ENCODE measurements around the gene RBP3. TPM values are rescaled to one million over a fixed set of nuclear protein-coding genes. Genes with fewer than 3 reads are reported as not detected.

The RBP3 gene
- total and polyA plus RNA-seq, 2 of the 4 experiments (the other 2 are of a cell fraction), result not detected

- no peak overlapping the region for H3K56ac ChIP-seq (ENCODE audit: extremely low read depth, insufficient read depth, low read length)
- no peak overlapping the region for H2BK20ac ChIP-seq (ENCODE audit: low read depth, low read length)
- no peaks in the 10 kb centered on the region for H3K79me1 ChIP-seq (ENCODE audit: low read depth in 1 of 2, low read length in 2 of 2)
- H3K36me3 ChIP-seq (ENCODE audit: control insufficient read depth, insufficient read depth, low read length), result no peaks in the 10 kb centered on the region
- in situ Hi-C loops (cut with MboI; ENCODE audit: low sequenced_read_pairs), result loop anchor here (25.0 kb wide), 1 partner anchor 863 kb away; no protein-coding TSS in a partner anchor
- no peak overlapping the region for H3K23ac ChIP-seq (ENCODE audit: low read depth, low read length)
- no peak overlapping the region for H2AFZ ChIP-seq (replicated peaks; ENCODE audit: low read length, poor library complexity)
- peaks cover 18% of the 10 kb centered on the region for H3K4me1 ChIP-seq (ENCODE audit: control insufficient read depth, insufficient read depth, low read length)
- TF ChIP-seq CTCF (conservative IDR thresholded peaks at IDR 0.05; ENCODE audit: low read depth, low read length) (no peak), MAFK (IDR thresholded peaks at IDR 0.05; ENCODE audit: low read depth, low read length) (no peak)
- H3K27me3 ChIP-seq (ENCODE audit: control insufficient read depth, insufficient read depth, low read length), result peaks cover 8% of the 10 kb centered on the region
- no CpG with 5 or more reads among the region's 3 CpGs for WGBS, 2 experiments (ENCODE audit: extremely low coverage in 2 of 2, insufficient read length in 1 of 2)
- peaks cover 2% of the 10 kb centered on the region; the same call in 1 of the 2 replicates for H3K9me3 ChIP-seq (ENCODE audit: control insufficient read depth, insufficient read depth, low read length)
- no TSS peak for BruUV-seq (replicated peaks)
- no peak overlapping the region for H3K18ac ChIP-seq (ENCODE audit: low read depth, low read length)
- dilution Hi-C loops (cut with HindIII; ENCODE audit: low sequenced_read_pairs, unreplicated experiment), result no loop called here
- no peak overlapping the region for H4K8ac ChIP-seq (ENCODE audit: low read depth in 2 of 2, low read length in 2 of 2)
- ATAC-seq (ENCODE audit: low read depth), result no peak
- intact Hi-C loops (cut with micrococcal nuclease), result no loop called here
- CTCF ChIA-PET, result no interaction called here
- H3K4ac ChIP-seq (ENCODE audit: low read depth, low read length), result no peak overlapping the region
- H2AK9ac ChIP-seq (replicated peaks; ENCODE audit: low read depth, low read length, poor library complexity), result no peak overlapping the region
- no peak overlapping the region for H3K9ac ChIP-seq (ENCODE audit: low read depth, low read length)
- H3K4me3 ChIP-seq (ENCODE audit: insufficient read depth, low read depth, low read length), result no peak overlapping the region
- 0 out of 2 replicates have a peak overlapping the region, but pooled peaks have one; percentile 28 for H4K91ac ChIP-seq (ENCODE audit: insufficient read depth, low read depth, low read length)
- no peaks in the 10 kb centered on the region for H4K20me1 ChIP-seq (ENCODE audit: insufficient read depth, low read length)
- no peak overlapping the region for H2BK15ac ChIP-seq (ENCODE audit: low read depth, low read length)
- 0 out of 2 replicates have a peak overlapping the region, but pooled peaks have one; percentile 79 for H2AK5ac ChIP-seq (ENCODE audit: low read depth, low read length)
- H2BK120ac ChIP-seq (ENCODE audit: low read depth, low read length), result no peak overlapping the region
- H3K4me2 ChIP-seq (ENCODE audit: low read depth, low read length), result no peak overlapping the region
- DNase-seq, result no peak
- no peak overlapping the region for H3K14ac ChIP-seq (replicated peaks; ENCODE audit: low read depth, low read length)
- no peak overlapping the region for H3K27ac ChIP-seq (ENCODE audit: insufficient read depth, low read length)
- peaks cover 24% of the 10 kb centered on the region for H3K9me1 ChIP-seq (ENCODE audit: insufficient read depth, low read length)
- no peak overlapping the region for H4K5ac ChIP-seq (ENCODE audit: low read depth, low read length)
- POLR2A ChIA-PET (ENCODE audit: unreplicated experiment), result no interaction called here
- H2BK5ac ChIP-seq (ENCODE audit: low read depth, low read length, poor library complexity, severe bottlenecking), result no peak overlapping the region
Measured at GRCh38 chr10:47400786-47401185, 52.6 kb downstream of the RBP3 start.

Measured in IMR-90 (cell line).